Right lobe of liver (tissue), 6 donors: ENCODE data around the gene PDE6H. TPM values are rescaled to one million over a fixed set of nuclear protein-coding genes. Genes with fewer than 3 reads are reported as not detected.

Experiments used
- ATAC-seq, 4 donors: fragments of 200-7000 bp; cut with Tn5 transposase; one replicate each; pipeline ENCODE4 v1.9.1; 2020; ENCODE audit warnings: mild to moderate bottlenecking in 4 of 4, moderate library complexity in 4 of 4
- DNase-seq, 3 donors: peaks; one replicate each; pipeline ENCODE4 v3.0.0-alpha.2; 2020
- H3K27ac ChIP-seq, 3 donors: fragments of 200-600 bp; one replicate each; pipeline ENCODE4 v1.8.0; 2022
- H3K27me3 ChIP-seq, 2 donors: fragments of 200-600 bp; one replicate each; pipeline ENCODE4 v1.8.0; 2022
- H3K36me3 ChIP-seq, 4 donors: fragments of 200-600 bp; sonication (generic) in 1 of 4; one replicate each; pipeline versions ENCODE4 v1.5.1 to v1.8.0; 2017 to 2022; ENCODE audit warnings: control low read depth in 1 of 4
- H3K4me1 ChIP-seq, 4 donors: fragments of 200-600 bp; sonication (generic) in 1 of 4; one replicate each; pipeline versions ENCODE4 v1.5.1 to v1.8.0; 2017 to 2022; ENCODE audit warnings: control low read depth in 1 of 4
- H3K4me3 ChIP-seq, 3 donors: fragments of 200-600 bp; one replicate each; pipeline ENCODE4 v1.8.0; 2022
- H3K9me3 ChIP-seq, 4 donors: fragments of 200-600 bp; sonication (generic) in 1 of 4; one replicate each; pipeline versions ENCODE4 v1.5.1 to v1.8.0; 2017 to 2022; ENCODE audit warnings: control low read depth in 1 of 4
- CTCF ChIP-seq, 4 donors: fragments of 200-600 bp in 3 of 4; fragments of 450-650 bp in 1 of 4; IDR thresholded peaks; one replicate each; pipeline versions ENCODE4 v1.5.1 to v1.8.0; 2016 to 2022; ENCODE audit warnings: antibody characterized with exemption in 4 of 4, mild to moderate bottlenecking in 2 of 4
- POLR2A ChIP-seq: fragments of 450-650 bp; IDR thresholded peaks from one replicate; pipeline ENCODE4 v1.6.1; 2017; ENCODE audit warnings: antibody characterized with exemption, mild to moderate bottlenecking
- WGBS: methylation state at CpG from one replicate; pipeline ENCODE4 v1.1.6; 2018; ENCODE audit warnings: low coverage, low lambda C conversion rate; ENCODE audit not compliant: insufficient coverage; ENCODE audit errors: missing lambda C conversion rate; 5-methylcytosine and 5-hydroxymethylcytosine counted together
- intact Hi-C, 2 donors: fragments of 100-400 bp; cut with DNase I; formaldehyde crosslinking; loops; one replicate each; pipeline versions ENCODE4 v1.11.2 to v1.14.1; 2022
- total RNA-seq, 6 experiments: library from RNA; depleted of rRNA in 2 of 6; stranded (reverse); fragments of >200 nt in 2 of 6; fragmentation: NEBNext Ultra II Directional in 3 of 6; extraction: Animal tissue kit (Norgen Biotek cat#: 25700) in 3 of 6; gene quantifications; one replicate each; pipeline versions ENCODE4 v1.1.0 to v1.2.4, GENCODE V29; 2016 to 2023
- donor health status: DM: no; HTN: yes; CAD: no.
- donor health status: DM: no; HTN: no; CAD: no.
- donor health status: DM: no; HTN: no; CAD: no.
- donor health status: DM: no; HTN: yes; CAD: no.
- donor health status: DM: no; HTN: yes; CAD: no.

PDE6H gene
- total RNA-seq, 6 experiments from 2014 or later = not detected

- TF ChIP-seq CTCF (IDR thresholded peaks at IDR 0.05) = no peak
- TF ChIP-seq POLR2A = no peak
- no peaks in the 10 kb centered on the region for H3K36me3 ChIP-seq
- no peaks in the 10 kb centered on the region for H3K27me3 ChIP-seq
- H3K27ac ChIP-seq = peak overlapping the region; percentile 32 to 66 (median 56)
- no peaks in the 10 kb centered on the region for H3K9me3 ChIP-seq
- H3K4me1 ChIP-seq = no peaks in the 10 kb centered on the region
- ATAC-seq (peak in 3 of 4 donors; percentile 19 to 36 (median 28)), DNase-seq (no peak)
- WGBS = 40% methylated on average over 11 of the region's 11 CpGs
- intact Hi-C loops = no loop called here
- H3K4me3 ChIP-seq = peak overlapping the region in 1 of 3 donors; percentile 49
These were observed 14.3 kb upstream of the PDE6H start for GRCh38 chr12:14958361-14959125.

- no peak for ATAC-seq
- intact Hi-C loops = no loop called here
- Histone ChIP-seq H3K36me3 (no peaks in the 10 kb centered on the region), H3K27ac (peak overlapping the region; percentile 32 to 66 (median 56)), H3K4me1 (no peaks in the 10 kb centered on the region), H3K27me3 (no peaks in the 10 kb centered on the region), H3K9me3 (no peaks in the 10 kb centered on the region), H3K4me3 (peak overlapping the region in 1 of 3 donors; percentile 49)
- WGBS = 42% methylated on average over 8 of the region's 10 CpGs
- no peak for TF ChIP-seq CTCF (IDR thresholded peaks at IDR 0.05)
- TF ChIP-seq POLR2A = no peak
- no peak for DNase-seq
These were observed 13.8 kb upstream of the PDE6H start for GRCh38 chr12:14959126-14959440.

GRCh38 chr12:14959463-14959862 is 13.4 kb upstream of the PDE6H start:
- ATAC-seq (peak in 3 of 4 donors; percentile 12 to 23 (median 20)), DNase-seq (no peak)
- H3K9me3 ChIP-seq = no peaks in the 10 kb centered on the region
- H3K4me3 ChIP-seq = peak overlapping the region in 2 of 3 donors; percentile 31 to 49
- H3K4me1 ChIP-seq = no peaks in the 10 kb centered on the region
- H3K27me3 ChIP-seq = no peaks in the 10 kb centered on the region
- intact Hi-C loops = no loop called here
- TF ChIP-seq CTCF (IDR thresholded peaks at IDR 0.05) (no peak), POLR2A (no peak)
- H3K36me3 ChIP-seq = no peaks in the 10 kb centered on the region
- WGBS = 17% methylated on average over 3 of the region's 3 CpGs
- peak overlapping the region; percentile 32 to 66 (median 56) for H3K27ac ChIP-seq

- intact Hi-C loops = no loop called here
- Histone ChIP-seq H3K36me3 (no peaks in the 10 kb centered on the region), H3K27ac (peak overlapping the region; percentile 32 to 66 (median 56)), H3K4me1 (no peaks in the 10 kb centered on the region), H3K9me3 (no peaks in the 10 kb centered on the region), H3K4me3 (peak overlapping the region; percentile 31 to 49 (median 46)), H3K27me3 (no peaks in the 10 kb centered on the region)
- ATAC-seq (no peak), DNase-seq (no peak)
- TF ChIP-seq POLR2A (no peak), CTCF (IDR thresholded peaks at IDR 0.05) (no peak)
- 20% methylated on average over 2 of the region's 4 CpGs for WGBS
These were observed 12.8 kb upstream of the PDE6H start for GRCh38 chr12:14959916-14960496.
